HL-60 (cell line): ENCODE measurements around the gene DAZAP1.

Experiments
- DNase-seq, 2 experiments: peaks; one replicate each; pipeline ENCODE4 v3.0.0-alpha.2; 2010 to 2020; ENCODE audit warnings: low read depth in 1 of 2, low spot score in 1 of 2
- H3K27ac ChIP-seq: fragments of 250-450 bp; sonication (Bioruptor Pico); replicated peaks from 2 replicates; pipeline ENCODE4 v1.5.1; 2020; ENCODE audit warnings: mild to moderate bottlenecking, moderate library complexity
- H3K27me3 ChIP-seq: fragments of 250-450 bp; sonication (Bioruptor Pico); 2 replicates; pipeline ENCODE4 v1.5.1; 2021; ENCODE audit warnings: mild to moderate bottlenecking, moderate library complexity; ENCODE audit not compliant: insufficient read depth, poor library complexity, severe bottlenecking
- H3K4me3 ChIP-seq: replicated peaks from 2 replicates; pipeline ENCODE4 v1.5.1; 2011; ENCODE audit warnings: mild to moderate bottlenecking, control low read depth, low read length; ENCODE audit not compliant: insufficient read depth
- GABPA ChIP-seq: IDR thresholded peaks from 2 replicates; pipeline ENCODE4 v1.6.1; 2012; ENCODE audit warnings: low read depth
- POLR2AphosphoS5 ChIP-seq: IDR thresholded peaks from 2 replicates; pipeline ENCODE4 v1.6.1; 2012; ENCODE audit warnings: low read depth
- REST ChIP-seq: IDR thresholded peaks from 2 replicates; pipeline ENCODE4 v1.6.1; 2012; ENCODE audit warnings: low read depth; ENCODE audit not compliant: insufficient replicate concordance
- SPI1 ChIP-seq: IDR thresholded peaks from 2 replicates; pipeline ENCODE4 v1.6.1; 2012; ENCODE audit warnings: low read depth, mild to moderate bottlenecking, borderline replicate concordance
- TF ChIP-seq, protein P1 (sequence below): IDR thresholded peaks from one replicate; pipeline ENCODE4 v1.5.1; 2011; ENCODE audit warnings: low read length, control low read depth, inconsistent platforms; ENCODE audit not compliant: insufficient read depth

Gene DAZAP1

GRCh38 chr19:1411255-1412191 lies 4.1 kb downstream of the DAZAP1 start:
- H3K27ac ChIP-seq = no peak overlapping the region
- H3K27me3 ChIP-seq = no peaks in the 10 kb centered on the region
- no peak for TF ChIP-seq REST
- TF ChIP-seq POLR2AphosphoS5 = no peak
- no peak for TF ChIP-seq SPI1
- TF ChIP-seq, protein P1, sequence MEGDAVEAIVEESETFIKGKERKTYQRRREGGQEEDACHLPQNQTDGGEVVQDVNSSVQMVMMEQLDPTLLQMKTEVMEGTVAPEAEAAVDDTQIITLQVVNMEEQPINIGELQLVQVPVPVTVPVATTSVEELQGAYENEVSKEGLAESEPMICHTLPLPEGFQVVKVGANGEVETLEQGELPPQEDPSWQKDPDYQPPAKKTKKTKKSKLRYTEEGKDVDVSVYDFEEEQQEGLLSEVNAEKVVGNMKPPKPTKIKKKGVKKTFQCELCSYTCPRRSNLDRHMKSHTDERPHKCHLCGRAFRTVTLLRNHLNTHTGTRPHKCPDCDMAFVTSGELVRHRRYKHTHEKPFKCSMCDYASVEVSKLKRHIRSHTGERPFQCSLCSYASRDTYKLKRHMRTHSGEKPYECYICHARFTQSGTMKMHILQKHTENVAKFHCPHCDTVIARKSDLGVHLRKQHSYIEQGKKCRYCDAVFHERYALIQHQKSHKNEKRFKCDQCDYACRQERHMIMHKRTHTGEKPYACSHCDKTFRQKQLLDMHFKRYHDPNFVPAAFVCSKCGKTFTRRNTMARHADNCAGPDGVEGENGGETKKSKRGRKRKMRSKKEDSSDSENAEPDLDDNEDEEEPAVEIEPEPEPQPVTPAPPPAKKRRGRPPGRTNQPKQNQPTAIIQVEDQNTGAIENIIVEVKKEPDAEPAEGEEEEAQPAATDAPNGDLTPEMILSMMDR = no peak
- TF ChIP-seq GABPA = no peak
- DNase-seq = no peak
- no peak overlapping the region for H3K4me3 ChIP-seq

DNA sequence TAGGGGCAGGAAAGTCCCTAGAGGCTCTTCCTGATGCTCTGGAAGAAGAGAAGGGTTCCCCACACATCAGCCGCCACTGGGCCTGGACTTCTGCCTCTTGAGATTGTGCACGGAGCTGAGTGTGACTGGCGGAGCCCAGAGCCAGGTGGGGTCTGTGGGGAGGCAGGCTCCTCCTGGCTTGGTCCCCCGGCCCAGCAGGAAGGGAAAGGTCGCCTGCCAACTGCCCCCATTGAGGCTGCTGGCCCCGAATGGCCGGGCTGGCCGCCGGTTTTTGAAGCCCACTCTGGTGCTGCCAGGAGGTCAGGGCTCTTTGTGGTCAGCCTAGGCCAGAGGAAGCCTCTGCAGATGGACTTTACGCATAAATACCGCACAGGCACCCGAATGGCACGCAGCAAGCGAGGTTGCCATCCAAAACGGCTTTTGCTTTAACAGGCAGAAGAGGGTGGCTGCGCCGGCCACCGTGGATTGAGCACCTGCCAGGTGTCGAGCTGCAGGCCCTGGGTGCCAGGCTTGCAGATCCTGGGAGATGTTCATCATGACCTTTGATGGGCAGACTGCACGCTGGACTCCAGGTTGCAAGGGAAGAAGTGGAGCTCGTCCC lies 5.0 kb downstream of the DAZAP1 start:
- no peak overlapping the region for H3K27ac ChIP-seq

More for the DNA sequence above, 5.0 kb downstream of the DAZAP1 start:
- TF ChIP-seq, protein P1 = no peak
- TF ChIP-seq POLR2AphosphoS5 (no peak), GABPA (no peak), REST (no peak), SPI1 (no peak)
- Histone ChIP-seq H3K27me3 (no peaks in the 10 kb centered on the region), H3K4me3 (no peak overlapping the region)
- no peak for DNase-seq
